ENCODE measurements around the gene MIX23.

DNA sequence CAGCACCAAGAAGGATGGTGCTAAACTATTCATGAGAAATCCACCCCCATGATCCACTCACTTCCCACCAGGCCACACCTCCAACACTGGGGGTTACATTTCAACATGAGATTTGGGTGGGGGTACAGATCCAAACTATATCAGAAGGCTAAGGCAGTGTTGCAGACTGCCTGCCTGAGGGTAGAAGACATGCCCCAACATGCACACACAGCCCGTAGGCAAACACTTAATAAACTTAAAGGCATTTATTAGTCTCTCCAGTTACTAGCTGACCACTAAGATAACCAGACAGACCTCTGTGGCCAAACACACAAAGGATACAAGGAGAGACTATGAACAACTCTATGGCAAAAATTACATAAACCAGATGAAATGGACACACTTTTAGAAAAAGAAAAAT lies 11.1 kb upstream of the MIX23 start:
- TF ChIP-seq CTCF (IDR thresholded peaks at IDR 0.05; ENCODE audit: low read depth, low read length) (no peak), EZH2phosphoT487 (IDR thresholded peaks at IDR 0.05; ENCODE audit: low read depth) (no peak)

Measured in OCI-LY3 (cell line).